Stomach smooth muscle (tissue), 2 donors: ENCODE data around the gene CYB5A.
A peak's percentile ranks its signal among the peaks of the same experiment; 100 is the strongest.
"Not testable (repeated sequence)": the region's sequence is repeated elsewhere in the genome, so short reads cannot be mapped to it uniquely, and the experiment has no call there.

Experiments used
- H3K27ac ChIP-seq: one replicate; pipeline ENCODE4 v1.7.0; 2013; ENCODE audit warnings: mild to moderate bottlenecking, low read length, inconsistent platforms
- H3K27me3 ChIP-seq, 2 donors: one replicate each; pipeline ENCODE4 v1.7.0; 2013; ENCODE audit warnings: low read length in 2 of 2; ENCODE audit not compliant: insufficient read depth in 2 of 2, control insufficient read depth in 1 of 2
- H3K36me3 ChIP-seq, 2 donors: one replicate each; pipeline ENCODE4 v1.7.0; 2013; ENCODE audit warnings: low read length in 2 of 2; ENCODE audit not compliant: control insufficient read depth in 2 of 2, insufficient read depth in 2 of 2
- H3K4me1 ChIP-seq: one replicate; pipeline ENCODE4 v1.7.0; 2013; ENCODE audit warnings: low read length; ENCODE audit not compliant: control insufficient read depth, insufficient read depth
- H3K4me3 ChIP-seq, 2 donors: one replicate each; pipeline ENCODE4 v1.7.0; 2013; ENCODE audit warnings: low read length in 2 of 2
- H3K9ac ChIP-seq, 2 donors: one replicate each; pipeline ENCODE4 v1.7.0; 2013; ENCODE audit warnings: low read length in 2 of 2, mild to moderate bottlenecking in 1 of 2
- H3K9me3 ChIP-seq, 2 donors: one replicate each; pipeline ENCODE4 v1.7.0; 2013; ENCODE audit warnings: low read length in 2 of 2; ENCODE audit not compliant: control insufficient read depth in 2 of 2
- donor health status: healthy.
- donor health status: Pancreatic carcinoma.

Gene CYB5A

GRCh38 chr18:74285583-74285982 lies 6.2 kb downstream of the CYB5A start:
- H3K9me3 ChIP-seq, H3K9ac ChIP-seq, H3K27me3 ChIP-seq, H3K4me3 ChIP-seq, H3K36me3 ChIP-seq: not testable (repeated sequence)
- peaks cover 51% of the 10 kb centered on the region for H3K4me1 ChIP-seq
- H3K27ac ChIP-seq: peak overlapping the region; percentile 91

GRCh38 chr18:74284980-74285355 lies 6.8 kb downstream of the CYB5A start:
- peak overlapping the region in 1 of 2 donors; percentile 30 for H3K9ac ChIP-seq
- H3K4me1 ChIP-seq: peaks cover 49% of the 10 kb centered on the region
- no peaks in the 10 kb centered on the region for H3K27me3 ChIP-seq
- peak overlapping the region; percentile 91 for H3K27ac ChIP-seq
- no peaks in the 10 kb centered on the region for H3K9me3 ChIP-seq
- H3K4me3 ChIP-seq: peak overlapping the region in 1 of 2 donors; percentile 59
- H3K36me3 ChIP-seq: no peaks in the 10 kb centered on the region

GRCh38 chr18:74284191-74284979 lies 7.4 kb downstream of the CYB5A start:
- H3K27ac ChIP-seq: peak overlapping the region; percentile 91
- H3K4me1 ChIP-seq: peaks cover 49% of the 10 kb centered on the region
- H3K4me3 ChIP-seq: peak overlapping the region; percentile 17 to 59
- no peaks in the 10 kb centered on the region for H3K27me3 ChIP-seq
- no peaks in the 10 kb centered on the region for H3K9me3 ChIP-seq
- H3K9ac ChIP-seq: peak overlapping the region; percentile 30 to 76
- no peaks in the 10 kb centered on the region for H3K36me3 ChIP-seq

GRCh38 chr18:74283646-74284045 lies 8.1 kb downstream of the CYB5A start:
- Histone ChIP-seq H3K36me3 (no peaks in the 10 kb centered on the region), H3K9me3 (no peaks in the 10 kb centered on the region), H3K9ac (no peak overlapping the region), H3K27me3 (no peaks in the 10 kb centered on the region), H3K4me1 (peaks cover 45% of the 10 kb centered on the region), H3K4me3 (no peak overlapping the region), H3K27ac (peak overlapping the region; percentile 91)

- Histone ChIP-seq H3K27ac (peak overlapping the region; percentile 91), H3K27me3 (no peaks in the 10 kb centered on the region), H3K4me1 (peaks cover 43% of the 10 kb centered on the region), H3K36me3 (peaks cover 0 to 1% of the 10 kb centered on the region in 2 donors), H3K9ac (no peak overlapping the region), H3K9me3 (no peaks in the 10 kb centered on the region), H3K4me3 (no peak overlapping the region)
These were observed 8.8 kb downstream of the CYB5A start for GRCh38 chr18:74282755-74283554.

- Histone ChIP-seq H3K4me3 (no peak overlapping the region), H3K27ac (peak overlapping the region; percentile 11), H3K36me3 (peaks cover 0 to 6% of the 10 kb centered on the region in 2 donors), H3K9me3 (no peaks in the 10 kb centered on the region), H3K4me1 (peaks cover 43% of the 10 kb centered on the region), H3K9ac (peak overlapping the region in 1 of 2 donors; percentile 51), H3K27me3 (no peaks in the 10 kb centered on the region)
These were observed 9.6 kb downstream of the CYB5A start for GRCh38 chr18:74281980-74282754.

GRCh38 chr18:74281011-74281979 lies 10.5 kb downstream of the CYB5A start:
- Histone ChIP-seq H3K36me3 (peaks cover 0 to 6% of the 10 kb centered on the region in 2 donors), H3K27ac (peak overlapping the region; percentile 11), H3K9ac (no peak overlapping the region), H3K4me1 (peaks cover 43% of the 10 kb centered on the region), H3K27me3 (no peaks in the 10 kb centered on the region), H3K4me3 (no peak overlapping the region), H3K9me3 (no peaks in the 10 kb centered on the region)

- H3K27ac ChIP-seq: no peak overlapping the region
- H3K36me3 ChIP-seq: peaks cover 0 to 6% of the 10 kb centered on the region in 2 donors
- no peak overlapping the region for H3K4me3 ChIP-seq
- no peak overlapping the region for H3K9ac ChIP-seq
- H3K4me1 ChIP-seq: peaks cover 28% of the 10 kb centered on the region
- H3K9me3 ChIP-seq: no peaks in the 10 kb centered on the region
- no peaks in the 10 kb centered on the region for H3K27me3 ChIP-seq
These were observed 12.8 kb downstream of the CYB5A start for GRCh38 chr18:74278983-74279382.

GRCh38 chr18:74278058-74278457 lies 13.7 kb downstream of the CYB5A start:
- no peaks in the 10 kb centered on the region for H3K9me3 ChIP-seq
- no peak overlapping the region for H3K9ac ChIP-seq
- no peak overlapping the region for H3K4me3 ChIP-seq
- peaks cover 0 to 6% of the 10 kb centered on the region in 2 donors for H3K36me3 ChIP-seq
- H3K27me3 ChIP-seq: no peaks in the 10 kb centered on the region
- H3K4me1 ChIP-seq: peaks cover 21% of the 10 kb centered on the region
- no peak overlapping the region for H3K27ac ChIP-seq
